Fibroblast of mammary gland (primary cell): ENCODE measurements around the gene GSC2.

Source experiments
- DNase-seq: peaks from one replicate; pipeline ENCODE4 v3.0.0-alpha.2; 2010; ENCODE audit warnings: low read depth
- H3K4me3 ChIP-seq: 2 replicates; pipeline ENCODE4 v1.5.1; 2011; ENCODE audit warnings: low read depth, mild to moderate bottlenecking, low read length, moderate library complexity; ENCODE audit not compliant: control insufficient read depth
- TF ChIP-seq, protein P1 (sequence below): conservative IDR thresholded peaks from 2 replicates; pipeline ENCODE4 v1.5.1; 2011; ENCODE audit warnings: low read depth, low read length, inconsistent platforms; ENCODE audit not compliant: control insufficient read depth, insufficient read depth

GSC2 gene

DNA sequence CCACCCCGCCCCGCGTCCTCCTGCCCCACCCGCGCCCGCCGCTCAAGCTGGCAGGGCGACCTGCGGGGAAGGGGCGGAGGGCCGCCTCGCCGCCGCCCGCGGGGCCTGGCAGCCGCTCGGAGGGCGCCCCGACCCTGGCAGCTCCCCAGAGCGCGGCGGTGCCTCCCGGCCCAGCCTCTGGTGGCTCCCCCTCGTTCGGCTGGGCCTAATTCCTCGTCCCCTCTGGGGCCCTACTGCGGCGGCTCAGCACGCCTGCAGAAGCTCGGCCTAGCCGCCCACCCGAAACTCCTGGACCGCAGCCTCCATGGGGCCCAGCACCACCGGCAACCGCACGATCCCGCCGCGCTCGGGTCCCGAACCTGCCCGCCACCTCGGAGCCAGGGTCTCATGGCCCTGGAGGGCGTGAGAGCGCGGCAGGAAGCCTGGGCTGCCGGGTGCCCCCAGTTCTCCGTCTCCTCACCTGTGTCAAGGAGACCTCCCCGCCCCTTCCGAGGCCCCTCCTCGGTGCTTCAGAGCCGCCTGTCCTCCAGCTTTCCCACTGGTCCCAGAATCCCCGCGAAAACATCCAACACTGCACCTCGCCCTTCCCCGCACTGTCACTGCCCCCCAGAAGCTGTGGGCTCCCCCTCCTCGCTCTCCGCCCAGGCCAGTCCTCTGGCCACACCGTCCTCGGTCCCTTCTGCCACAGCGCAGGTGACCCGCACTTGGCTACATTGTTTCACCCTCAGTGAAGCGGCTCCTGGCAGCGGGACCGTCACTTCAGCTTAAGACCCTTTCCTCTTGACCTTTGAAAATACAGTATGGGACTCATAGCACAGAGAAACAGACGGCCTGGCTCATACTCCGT, 613 bp upstream of the GSC2 start:
- TF ChIP-seq, protein P1, sequence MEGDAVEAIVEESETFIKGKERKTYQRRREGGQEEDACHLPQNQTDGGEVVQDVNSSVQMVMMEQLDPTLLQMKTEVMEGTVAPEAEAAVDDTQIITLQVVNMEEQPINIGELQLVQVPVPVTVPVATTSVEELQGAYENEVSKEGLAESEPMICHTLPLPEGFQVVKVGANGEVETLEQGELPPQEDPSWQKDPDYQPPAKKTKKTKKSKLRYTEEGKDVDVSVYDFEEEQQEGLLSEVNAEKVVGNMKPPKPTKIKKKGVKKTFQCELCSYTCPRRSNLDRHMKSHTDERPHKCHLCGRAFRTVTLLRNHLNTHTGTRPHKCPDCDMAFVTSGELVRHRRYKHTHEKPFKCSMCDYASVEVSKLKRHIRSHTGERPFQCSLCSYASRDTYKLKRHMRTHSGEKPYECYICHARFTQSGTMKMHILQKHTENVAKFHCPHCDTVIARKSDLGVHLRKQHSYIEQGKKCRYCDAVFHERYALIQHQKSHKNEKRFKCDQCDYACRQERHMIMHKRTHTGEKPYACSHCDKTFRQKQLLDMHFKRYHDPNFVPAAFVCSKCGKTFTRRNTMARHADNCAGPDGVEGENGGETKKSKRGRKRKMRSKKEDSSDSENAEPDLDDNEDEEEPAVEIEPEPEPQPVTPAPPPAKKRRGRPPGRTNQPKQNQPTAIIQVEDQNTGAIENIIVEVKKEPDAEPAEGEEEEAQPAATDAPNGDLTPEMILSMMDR = no peak
- DNase-seq = no peak
- H3K4me3 ChIP-seq = no peak overlapping the region

DNA sequence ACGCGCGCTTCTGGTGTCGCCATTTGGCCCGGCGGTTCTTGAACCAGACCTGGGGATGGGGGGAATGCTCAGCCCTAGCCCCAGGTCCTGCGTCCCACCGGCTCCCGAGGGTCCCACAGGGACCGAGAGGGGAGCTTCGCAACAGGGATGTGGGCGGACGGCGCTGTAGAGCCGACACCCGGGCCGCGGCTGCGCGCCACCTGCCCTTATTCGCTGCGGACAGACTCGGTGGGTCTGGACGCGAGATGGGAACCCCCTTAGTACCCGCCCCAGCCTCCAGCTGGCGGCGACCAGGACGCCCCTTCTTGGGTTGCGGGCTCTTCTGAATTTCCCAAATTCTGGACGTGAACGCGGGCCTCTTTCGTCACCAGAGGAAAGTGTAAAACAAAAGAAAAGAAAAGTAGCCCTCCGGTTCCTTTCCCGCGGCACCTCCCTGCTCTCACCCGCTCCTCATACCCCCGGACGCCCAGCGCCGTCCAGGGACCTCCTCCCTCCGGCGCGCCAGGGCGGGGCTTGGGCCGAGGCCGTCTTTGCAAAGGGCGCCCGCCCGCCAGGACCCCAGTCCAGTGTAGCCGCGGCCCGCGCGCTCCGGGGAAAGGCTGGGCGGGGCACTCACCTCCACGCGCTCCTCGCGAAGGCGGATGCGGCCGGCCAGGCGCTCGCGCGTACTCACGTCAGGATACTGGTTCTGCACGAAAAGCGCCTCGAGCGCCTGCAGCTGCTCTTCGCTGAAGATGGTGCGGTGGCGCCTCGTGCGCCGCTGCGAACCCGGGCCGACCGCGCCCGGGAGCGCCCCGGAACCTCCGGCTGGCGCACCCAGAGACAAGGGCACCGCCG, 827 bp downstream of the GSC2 start:
- H3K4me3 ChIP-seq = no peak overlapping the region
- DNase-seq = peak; percentile 12
- TF ChIP-seq, protein P1 = no peak

DNA sequence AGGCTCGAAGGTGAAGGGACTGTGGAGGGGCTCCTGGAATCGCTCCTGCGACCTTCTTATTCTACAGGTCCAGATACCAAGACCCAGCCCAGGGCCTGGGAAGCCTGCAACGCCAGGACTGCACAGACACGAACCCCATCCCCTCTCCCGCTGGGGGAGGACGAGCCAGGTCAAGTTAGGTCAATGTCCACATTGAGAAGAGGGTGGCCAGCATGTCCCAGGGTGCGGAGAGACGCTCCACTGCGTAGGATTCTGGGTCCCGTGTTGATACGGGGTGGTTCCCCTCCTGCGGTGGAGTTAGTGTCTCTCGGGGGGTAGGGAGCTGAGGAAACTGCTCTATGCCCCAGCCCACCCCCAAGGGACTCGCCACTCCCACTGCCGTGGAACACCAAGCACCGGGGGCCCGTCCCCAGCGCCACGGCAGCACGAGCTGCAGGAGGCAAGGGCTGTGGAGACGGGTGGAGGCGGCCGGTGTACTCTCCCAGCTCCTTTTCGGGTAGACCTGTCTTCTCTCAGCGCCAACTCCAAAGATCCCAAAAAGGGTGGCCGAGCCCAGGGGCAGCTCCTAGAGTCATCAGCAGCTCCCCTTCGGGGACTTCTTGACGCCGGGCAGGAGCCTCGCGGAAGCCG, 1.6 kb downstream of the GSC2 start:
- TF ChIP-seq, protein P1 = no peak
- DNase-seq = no peak
- no peak overlapping the region for H3K4me3 ChIP-seq

DNA sequence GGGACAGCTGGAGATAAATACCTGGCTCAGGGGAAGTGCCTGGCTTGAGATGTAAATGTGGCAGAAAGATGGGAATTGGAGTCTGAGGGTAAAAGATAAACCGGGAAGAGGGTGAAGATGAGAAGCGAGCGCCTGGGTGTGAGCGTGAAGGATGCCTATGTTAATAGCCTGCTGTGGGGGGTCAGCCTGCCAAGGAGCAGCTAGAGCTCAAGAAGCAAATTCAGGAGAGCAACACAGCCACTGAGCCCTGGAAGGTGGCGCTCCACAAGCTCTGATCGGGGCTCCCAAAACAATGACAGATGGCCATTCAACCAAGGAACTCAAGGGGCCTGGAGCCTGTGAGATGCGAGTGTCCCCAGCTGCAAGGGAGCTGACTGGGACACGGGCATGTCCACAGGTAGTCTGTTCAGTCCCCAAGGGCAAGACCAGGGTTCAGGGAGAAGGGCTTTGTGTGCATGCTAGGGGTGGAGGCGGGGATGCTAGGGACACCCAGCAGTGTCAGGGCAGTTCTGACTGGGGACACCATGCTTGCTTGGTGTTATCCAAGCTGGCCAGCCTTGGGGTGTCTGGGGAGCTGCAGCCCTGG, 2.8 kb downstream of the GSC2 start:
- no peak overlapping the region for H3K4me3 ChIP-seq
- DNase-seq = no peak
- TF ChIP-seq, protein P1 = no peak

DNA sequence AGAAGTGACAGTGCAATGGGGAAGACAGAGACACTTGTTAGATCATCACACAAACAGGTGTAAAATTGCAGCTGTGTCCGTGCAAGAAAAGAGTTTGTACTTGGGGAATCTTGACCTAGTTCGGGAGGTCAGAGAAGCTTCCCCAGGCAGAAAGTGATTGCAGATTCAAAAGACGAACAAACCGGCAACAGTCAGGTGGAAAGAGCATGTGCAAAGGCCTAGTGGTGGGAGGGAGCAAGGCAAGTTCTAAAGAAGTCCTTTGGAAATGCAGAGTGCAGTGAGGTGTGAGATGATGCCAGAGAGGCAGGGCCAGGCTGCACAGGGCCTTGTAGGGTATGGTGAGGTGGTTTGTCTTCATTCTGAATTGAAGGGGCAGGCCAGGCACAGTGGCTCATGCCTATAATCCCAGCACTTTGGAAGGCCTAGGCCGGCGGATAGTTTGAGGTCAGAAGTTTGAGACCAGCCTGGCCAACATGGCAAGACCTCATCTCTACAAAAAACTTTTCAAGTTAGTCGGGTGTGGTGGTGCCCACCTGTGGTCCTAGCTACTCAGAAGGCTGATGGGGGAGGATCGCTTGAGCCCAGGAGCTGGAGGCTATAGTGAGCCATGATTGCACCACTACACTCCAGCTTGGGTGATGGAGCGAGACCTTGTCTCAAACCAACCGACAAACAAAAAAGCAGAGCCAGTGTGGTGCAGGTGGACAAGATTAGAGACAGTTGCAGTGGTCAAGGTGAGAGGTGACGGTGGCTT, 3.7 kb downstream of the GSC2 start:
- DNase-seq = no peak

More for the DNA sequence above, 3.7 kb downstream of the GSC2 start:
- no peak overlapping the region for H3K4me3 ChIP-seq
- TF ChIP-seq, protein P1 = no peak
